Left colon (tissue), 2 donors: ENCODE data around the gene GPR21. TPM values are rescaled to one million over a fixed set of nuclear protein-coding genes. Genes with fewer than 3 reads are reported as not detected.
A peak's percentile ranks its signal among the peaks of the same experiment; 100 is the strongest.

Experiments used
- ATAC-seq: fragments of 200-7000 bp; cut with Tn5 transposase; one replicate; pipeline ENCODE4 v1.9.1; 2020; ENCODE audit warnings: mild to moderate bottlenecking, moderate library complexity
- DNase-seq, 2 donors: peaks; one replicate each; pipeline ENCODE4 v3.0.0-alpha.2; 2020
- intact Hi-C, 2 donors: fragments of 100-400 bp; cut with DNase I in 1 of 2; cut with micrococcal nuclease in 1 of 2; formaldehyde crosslinking; loops; one replicate each; pipeline versions ENCODE4 v1.11.2 to v1.14.0; 2022; cut with DNase I, micrococcal nuclease
- total RNA-seq, 2 donors: library from RNA; stranded (reverse); fragmentation: NEBNext Ultra II Directional; extraction: Animal tissue kit (Norgen Biotek cat#: 25700); gene quantifications; one replicate each; pipeline ENCODE4 v1.2.1, GENCODE V29; 2021
- donor health status: DM: no; HTN: no; CAD: no.
- donor health status: DM: yes; HTN: yes; CAD: no.

GPR21 gene
- total RNA-seq, 2 donors from 2014 or later: 2.4 to 3.8 TPM

GRCh38 chr9:123028136-123028535 is 5.3 kb upstream of the GPR21 start:
- intact Hi-C loops: no loop called here
- no peak for DNase-seq
- peak; percentile 58 for ATAC-seq

- ATAC-seq (no peak), DNase-seq (no peak)
- intact Hi-C loops: no loop called here
These were observed 4.5 kb upstream of the GPR21 start for GRCh38 chr9:123028973-123029372.

GRCh38 chr9:123031963-123032362 is 1.5 kb upstream of the GPR21 start:
- intact Hi-C loops: no loop called here
- ATAC-seq: no peak

GRCh38 chr9:123033864-123034601 is 566 bp downstream of the GPR21 start:
- no peak for ATAC-seq
- intact Hi-C loops: no loop called here
- DNase-seq: no peak

More at GRCh38 chr9:123031963-123032362, 1.5 kb upstream of the GPR21 start:
- no peak for DNase-seq

- intact Hi-C loops: no loop called here
- ATAC-seq: no peak
- no peak for DNase-seq
These were observed 1.5 kb downstream of the GPR21 start for GRCh38 chr9:123034881-123035510.

- intact Hi-C loops: no loop called here
- no peak for ATAC-seq
- no peak for DNase-seq
These were observed 2.3 kb downstream of the GPR21 start for GRCh38 chr9:123035791-123036190.

GRCh38 chr9:123036893-123037545 is 3.6 kb downstream of the GPR21 start:
- DNase-seq (no peak), ATAC-seq (no peak)
- intact Hi-C loops: no loop called here

- intact Hi-C loops: no loop called here
- no peak for ATAC-seq
- DNase-seq: no peak
These were observed 6.3 kb downstream of the GPR21 start for GRCh38 chr9:123039617-123040219.

- intact Hi-C loops: no loop called here
- DNase-seq (no peak), ATAC-seq (no peak)
These were observed 7.3 kb downstream of the GPR21 start for GRCh38 chr9:123040801-123041200.

GRCh38 chr9:123041489-123041888 is 8.0 kb downstream of the GPR21 start:
- intact Hi-C loops: no loop called here
- DNase-seq (no peak), ATAC-seq (no peak)

GRCh38 chr9:123043081-123043939 is 9.8 kb downstream of the GPR21 start:
- intact Hi-C loops: no loop called here
- DNase-seq (no peak), ATAC-seq (no peak)

- no peak for ATAC-seq
- intact Hi-C loops: no loop called here
- no peak for DNase-seq
These were observed 11.1 kb downstream of the GPR21 start for GRCh38 chr9:123044586-123044985.

GRCh38 chr9:123046406-123047195 is 13.1 kb downstream of the GPR21 start:
- DNase-seq (no peak), ATAC-seq (peak; percentile 45)
- intact Hi-C loops: no loop called here

GRCh38 chr9:123048748-123049147 is 15.3 kb downstream of the GPR21 start:
- ATAC-seq: peak; percentile 30
- intact Hi-C loops: no loop called here
- no peak for DNase-seq

- DNase-seq: peak; percentile 19 to 42
- intact Hi-C loops: no loop called here
- ATAC-seq: peak; percentile 83
These were observed 16.2 kb downstream of the GPR21 start for GRCh38 chr9:123049589-123050222.

- no peak for ATAC-seq
- DNase-seq: no peak
- intact Hi-C loops: no loop called here
These were observed 19.6 kb downstream of the GPR21 start for GRCh38 chr9:123053046-123053445.

- no peak for DNase-seq
- ATAC-seq: no peak
- intact Hi-C loops: no loop called here
These were observed 20.2 kb downstream of the GPR21 start for GRCh38 chr9:123053711-123054110.

- DNase-seq: no peak
- ATAC-seq: peak; percentile 29
- intact Hi-C loops: no loop called here
These were observed 25.4 kb downstream of the GPR21 start for GRCh38 chr9:123058834-123059233.
